ENCODE results near the gene RPAP3.

- TF ChIP-seq CTCF (IDR thresholded peaks at IDR 0.05; ENCODE audit: low read depth, low read length, missing input control) = peak; percentile 65
- no peak for TF ChIP-seq MAX (IDR thresholded peaks at IDR 0.05)
- TF ChIP-seq NR2F2 (IDR thresholded peaks at IDR 0.05) = no peak
- no peak for TF ChIP-seq YY1 (IDR thresholded peaks at IDR 0.05)
- TF ChIP-seq SP1 (IDR thresholded peaks at IDR 0.05) = no peak
- no peak for TF ChIP-seq HNF4A (conservative IDR thresholded peaks at IDR 0.05)
- TF ChIP-seq TAF1 (conservative IDR thresholded peaks at IDR 0.05) = no peak
- no peak for TF ChIP-seq REST (IDR thresholded peaks at IDR 0.05)
- no peak for TF ChIP-seq ZBTB33 (IDR thresholded peaks at IDR 0.05)
- TF ChIP-seq GABPA (IDR thresholded peaks at IDR 0.05 in 1 of 2, conservative IDR thresholded peaks at IDR 0.05 in 1 of 2) = no peak
- no peak for TF ChIP-seq ATF3 (IDR thresholded peaks at IDR 0.05)
- peak; percentile 71 to 83 for TF ChIP-seq RAD21 (IDR thresholded peaks at IDR 0.05)
Observed at GRCh38 chr12:47744005-47744651, 38.3 kb upstream of the RPAP3 start.
